Hepatocyte (in vitro differentiated cells): Measurements from ENCODE around the gene YLPM1. TPM values are rescaled to one million over a fixed set of nuclear protein-coding genes. Genes with fewer than 3 reads are reported as not detected.

Source experiments
- DNase-seq: peaks from one replicate; pipeline ENCODE4 v3.0.0-alpha.2; 2016; ENCODE audit warnings: low spot score
- H2AFZ ChIP-seq: fragments of 200-600 bp; sonication (generic); 2 replicates; pipeline ENCODE4 v1.6.0; 2016; ENCODE audit warnings: antibody characterized with exemption, mild to moderate bottlenecking
- H3K27ac ChIP-seq: fragments of 200-600 bp; sonication (generic); 2 replicates; pipeline ENCODE4 v1.5.1; 2016; ENCODE audit warnings: mild to moderate bottlenecking
- H3K27me3 ChIP-seq: fragments of 200-600 bp; sonication (generic); 2 replicates; pipeline ENCODE4 v1.6.1; 2016
- H3K36me3 ChIP-seq: fragments of 200-600 bp; sonication (generic); replicated peaks from 2 replicates; pipeline ENCODE4 v1.5.1; 2016; ENCODE audit warnings: low read depth; ENCODE audit not compliant: insufficient read depth
- H3K4me1 ChIP-seq: fragments of 200-600 bp; sonication (generic); 2 replicates; pipeline ENCODE4 v1.5.1; 2016; ENCODE audit warnings: mild to moderate bottlenecking, moderate library complexity; ENCODE audit not compliant: insufficient read depth
- H3K4me2 ChIP-seq: fragments of 200-600 bp; sonication (generic); 2 replicates; pipeline ENCODE4 v1.6.0; 2016
- H3K4me3 ChIP-seq: fragments of 200-600 bp; sonication (generic); 2 replicates; pipeline ENCODE4 v1.5.1; 2016; ENCODE audit warnings: mild to moderate bottlenecking
- H3K79me2 ChIP-seq: fragments of 200-600 bp; sonication (generic); 2 replicates; pipeline ENCODE4 v1.6.0; 2017; ENCODE audit warnings: mild to moderate bottlenecking
- H3K9me2 ChIP-seq: fragments of 200-600 bp; sonication (generic); replicated peaks from 2 replicates; pipeline ENCODE4 v1.6.0; 2017; ENCODE audit warnings: mild to moderate bottlenecking; ENCODE audit not compliant: insufficient read depth
- H3K9me3 ChIP-seq: fragments of 200-600 bp; sonication (generic); 2 replicates; pipeline ENCODE4 v1.5.1; 2016; ENCODE audit warnings: low read depth, mild to moderate bottlenecking
- H4K20me1 ChIP-seq: fragments of 200-600 bp; sonication (generic); 2 replicates; pipeline ENCODE4 v1.6.0; 2016; ENCODE audit warnings: mild to moderate bottlenecking; ENCODE audit not compliant: insufficient read depth, poor library complexity, severe bottlenecking
- EZH2 ChIP-seq: fragments of 200-600 bp; sonication (generic); IDR thresholded peaks from 2 replicates; pipeline ENCODE4 v1.6.1; 2016; ENCODE audit warnings: antibody characterized with exemption, mild to moderate bottlenecking, borderline replicate concordance
- EZH2phosphoT487 ChIP-seq: fragments of 200-600 bp; sonication (generic); IDR thresholded peaks from one replicate; pipeline ENCODE4 v1.6.1; 2018; ENCODE audit warnings: antibody characterized with exemption, mild to moderate bottlenecking, low read depth, moderate library complexity; ENCODE audit not compliant: unreplicated experiment, severe bottlenecking
- WGBS: methylation state at CpG from one replicate; pipeline ENCODE4 v1.1.6; 2016; ENCODE audit warnings: low lambda C conversion rate; ENCODE audit errors: missing lambda C conversion rate; 5-methylcytosine and 5-hydroxymethylcytosine counted together
- polyA plus RNA-seq: library from polyadenylated mRNA; unstranded; fragments of >200 nt; fragmentation: Nextera tagmentation; extraction: Ambion mirVana; gene quantifications from 2 replicates; pipeline ENCODE4 v1.2.1, GENCODE V29; 2016
- total RNA-seq: library from RNA; depleted of rRNA; stranded (reverse); fragments of >200 nt; gene quantifications from 2 replicates; pipeline ENCODE4 v1.2.3, GENCODE V29; 2014
- TF ChIP-seq, protein P1 (sequence below): fragments of 200-600 bp; sonication (generic); IDR thresholded peaks from 2 replicates; pipeline ENCODE4 v1.5.1; 2016; ENCODE audit warnings: antibody characterized with exemption, mild to moderate bottlenecking; ENCODE audit not compliant: poor library complexity

The YLPM1 gene
- total and polyA plus RNA-seq, 2 experiments from 2014 or later = 20.2 to 44.8 TPM

DNA sequence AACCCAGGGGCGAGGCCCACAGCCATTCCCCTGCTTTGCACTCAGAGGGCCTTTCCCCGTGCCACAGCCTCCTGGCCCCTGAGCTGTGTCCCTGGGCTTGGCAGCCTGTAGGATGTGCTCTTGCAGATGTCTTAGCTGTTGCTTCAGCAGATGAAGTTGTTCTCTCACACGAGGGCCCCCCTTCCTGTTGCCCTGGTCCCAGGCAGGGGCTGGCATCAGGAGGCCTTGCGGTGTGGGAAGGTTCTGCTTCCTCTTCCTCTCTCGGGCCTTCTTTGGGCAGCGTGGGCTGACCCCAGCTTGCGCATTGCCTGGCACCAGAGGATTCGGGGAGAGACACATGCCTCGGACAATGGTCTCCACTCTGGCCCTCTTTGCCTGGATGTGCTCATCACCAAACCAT lies 100.2 kb downstream of the YLPM1 start:
- WGBS = 91% methylated on average over 9 of the region's 9 CpGs
- H2AFZ ChIP-seq = no peak overlapping the region
- H3K9me3 ChIP-seq = no peaks in the 10 kb centered on the region
- peaks cover 10% of the 10 kb centered on the region for H3K27me3 ChIP-seq
- TF ChIP-seq EZH2 = no peak
- H4K20me1 ChIP-seq = no peaks in the 10 kb centered on the region
- DNase-seq = no peak
- H3K27ac ChIP-seq = no peak overlapping the region
- no peak overlapping the region for H3K4me3 ChIP-seq
- H3K4me2 ChIP-seq = no peak overlapping the region
- H3K36me3 ChIP-seq = no peaks in the 10 kb centered on the region
- H3K9me2 ChIP-seq = no peaks in the 10 kb centered on the region
- no peaks in the 10 kb centered on the region for H3K79me2 ChIP-seq
- no peaks in the 10 kb centered on the region for H3K4me1 ChIP-seq

DNA sequence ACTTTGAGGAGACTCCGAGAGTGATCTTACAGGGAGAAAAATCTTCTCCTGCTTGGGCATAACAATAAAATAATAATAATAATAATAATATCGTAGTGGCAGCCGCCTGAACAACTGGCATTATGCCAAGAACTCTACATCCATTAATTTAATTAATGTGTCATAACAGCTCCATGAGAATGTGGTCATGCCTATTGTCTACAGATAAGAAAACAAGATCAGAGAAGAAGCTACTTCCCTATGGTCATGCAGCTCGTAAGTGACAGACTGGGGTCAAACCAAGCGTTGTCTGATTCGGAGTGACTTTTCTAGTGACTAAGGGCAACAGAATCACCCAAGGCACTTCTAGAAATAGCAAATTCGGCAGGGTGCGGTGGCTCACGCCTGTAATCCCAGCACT lies 101.1 kb downstream of the YLPM1 start:
- WGBS = 91% methylated on average over 9 of the region's 9 CpGs
- Histone ChIP-seq H3K79me2 (no peaks in the 10 kb centered on the region), H3K36me3 (no peaks in the 10 kb centered on the region), H3K4me3 (no peak overlapping the region), H2AFZ (no peak overlapping the region), H3K9me3 (no peaks in the 10 kb centered on the region), H3K27me3 (peaks cover 10% of the 10 kb centered on the region), H3K4me1 (no peaks in the 10 kb centered on the region), H3K4me2 (no peak overlapping the region), H4K20me1 (no peaks in the 10 kb centered on the region), H3K27ac (no peak overlapping the region), H3K9me2 (no peaks in the 10 kb centered on the region)
- DNase-seq = no peak
- TF ChIP-seq EZH2 (no peak), EZH2phosphoT487 (no peak)
- TF ChIP-seq, protein P1, sequence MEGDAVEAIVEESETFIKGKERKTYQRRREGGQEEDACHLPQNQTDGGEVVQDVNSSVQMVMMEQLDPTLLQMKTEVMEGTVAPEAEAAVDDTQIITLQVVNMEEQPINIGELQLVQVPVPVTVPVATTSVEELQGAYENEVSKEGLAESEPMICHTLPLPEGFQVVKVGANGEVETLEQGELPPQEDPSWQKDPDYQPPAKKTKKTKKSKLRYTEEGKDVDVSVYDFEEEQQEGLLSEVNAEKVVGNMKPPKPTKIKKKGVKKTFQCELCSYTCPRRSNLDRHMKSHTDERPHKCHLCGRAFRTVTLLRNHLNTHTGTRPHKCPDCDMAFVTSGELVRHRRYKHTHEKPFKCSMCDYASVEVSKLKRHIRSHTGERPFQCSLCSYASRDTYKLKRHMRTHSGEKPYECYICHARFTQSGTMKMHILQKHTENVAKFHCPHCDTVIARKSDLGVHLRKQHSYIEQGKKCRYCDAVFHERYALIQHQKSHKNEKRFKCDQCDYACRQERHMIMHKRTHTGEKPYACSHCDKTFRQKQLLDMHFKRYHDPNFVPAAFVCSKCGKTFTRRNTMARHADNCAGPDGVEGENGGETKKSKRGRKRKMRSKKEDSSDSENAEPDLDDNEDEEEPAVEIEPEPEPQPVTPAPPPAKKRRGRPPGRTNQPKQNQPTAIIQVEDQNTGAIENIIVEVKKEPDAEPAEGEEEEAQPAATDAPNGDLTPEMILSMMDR = no peak

DNA sequence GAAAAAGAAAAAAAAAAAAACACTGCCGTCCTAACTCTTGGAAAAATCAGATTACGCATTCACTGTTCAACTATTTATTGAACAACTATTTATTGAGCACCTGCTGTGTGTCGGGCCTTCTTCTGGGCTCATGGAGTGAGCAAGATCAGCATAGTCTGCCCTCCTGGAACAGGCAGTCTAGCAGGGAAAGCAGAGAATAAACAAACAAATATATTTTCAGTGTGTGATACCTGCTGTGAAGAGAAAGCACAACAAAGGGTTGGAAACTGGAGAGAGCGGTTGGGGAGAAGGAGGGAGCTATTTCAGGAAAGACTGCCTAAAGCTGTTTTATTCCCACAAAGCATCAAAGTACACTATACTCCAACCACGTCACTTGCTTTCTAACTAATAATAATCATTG lies 102.0 kb downstream of the YLPM1 start:
- no peak for DNase-seq
- Histone ChIP-seq H3K4me2 (no peak overlapping the region), H3K9me3 (no peaks in the 10 kb centered on the region), H3K4me3 (no peak overlapping the region), H3K9me2 (no peaks in the 10 kb centered on the region), H3K4me1 (no peaks in the 10 kb centered on the region), H3K27ac (no peak overlapping the region), H2AFZ (no peak overlapping the region), H3K27me3 (peaks cover 10% of the 10 kb centered on the region), H3K79me2 (no peaks in the 10 kb centered on the region), H3K36me3 (no peaks in the 10 kb centered on the region), H4K20me1 (no peaks in the 10 kb centered on the region)
- 88% methylated on average over 5 of the region's 5 CpGs for WGBS
- TF ChIP-seq EZH2phosphoT487 (no peak), EZH2 (no peak)
- TF ChIP-seq, protein P1 = no peak

DNA sequence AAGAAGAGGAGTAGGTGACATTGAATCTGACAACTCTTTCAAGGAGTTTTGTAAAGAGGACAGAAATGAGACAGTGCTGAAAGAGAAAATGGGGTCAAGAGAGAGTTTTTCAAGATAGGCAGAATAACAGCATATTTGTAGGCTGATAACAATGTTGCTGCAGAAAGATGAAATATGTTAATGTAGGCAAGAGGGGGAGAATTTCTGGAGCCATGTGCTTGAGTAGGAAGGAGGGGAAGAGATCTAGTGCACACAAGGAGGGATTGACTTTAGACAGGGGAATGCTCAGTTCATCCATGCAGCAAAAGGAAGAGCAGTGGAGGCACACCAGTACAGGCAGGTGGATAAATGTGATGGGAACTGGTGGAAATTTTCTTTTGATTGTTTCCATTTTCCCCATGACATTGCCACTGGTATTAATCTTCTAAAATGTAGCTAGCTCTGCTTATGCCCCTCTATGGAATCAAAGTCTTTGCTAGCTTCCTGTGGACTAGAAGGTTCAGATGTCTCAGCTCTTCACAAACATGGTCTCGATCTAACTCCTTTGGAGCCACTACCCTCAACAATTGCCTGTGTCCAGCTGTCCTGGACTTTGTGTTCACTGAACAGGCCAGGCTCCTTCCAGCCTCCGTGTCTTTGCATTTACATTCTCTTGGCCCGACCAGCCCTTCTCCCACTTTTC lies 103.7 kb downstream of the YLPM1 start:
- H3K4me1 ChIP-seq = no peaks in the 10 kb centered on the region
- H3K9me2 ChIP-seq = no peaks in the 10 kb centered on the region
- 90% methylated on average over 3 of the region's 3 CpGs for WGBS
- peaks cover 10% of the 10 kb centered on the region for H3K27me3 ChIP-seq
- H2AFZ ChIP-seq = no peak overlapping the region
- H4K20me1 ChIP-seq = no peaks in the 10 kb centered on the region
- H3K79me2 ChIP-seq = no peaks in the 10 kb centered on the region
- peak overlapping the region; percentile 51 for H3K27ac ChIP-seq
- no peaks in the 10 kb centered on the region for H3K36me3 ChIP-seq
- H3K4me3 ChIP-seq = no peak overlapping the region
- H3K9me3 ChIP-seq = no peaks in the 10 kb centered on the region
- no peak overlapping the region for H3K4me2 ChIP-seq
- TF ChIP-seq, protein P1 = no peak
- TF ChIP-seq EZH2 (no peak), EZH2phosphoT487 (no peak)
- no peak for DNase-seq
